Nephron (organoid): ENCODE measurements around the gene CUEDC1.

Experiments used
- H3K27ac Mint-ChIP-seq, 3 experiments: 2 replicates each; pipeline ENCODE4 v1.8.0; 2020; ENCODE audit warnings: mixed read lengths in 3 of 3, mild to moderate bottlenecking in 2 of 3, moderate library complexity in 1 of 3
- H3K27me3 Mint-ChIP-seq: 2 replicates; pipeline ENCODE4 v1.8.0; 2021; ENCODE audit warnings: low read depth, mild to moderate bottlenecking, moderate library complexity, mixed read lengths
- H3K36me3 Mint-ChIP-seq: 2 replicates; pipeline ENCODE4 v1.8.0; 2020; ENCODE audit warnings: low read depth, mixed read lengths
- H3K4me1 Mint-ChIP-seq: 2 replicates; pipeline ENCODE4 v1.8.0; 2020; ENCODE audit warnings: mixed read lengths
- H3K4me3 Mint-ChIP-seq, 3 experiments: 2 replicates each; pipeline ENCODE4 v1.8.0; 2020; ENCODE audit warnings: mild to moderate bottlenecking in 3 of 3, mixed read lengths in 3 of 3, moderate library complexity in 2 of 3
- H3K9me3 Mint-ChIP-seq: 2 replicates; pipeline ENCODE4 v1.8.0; 2020; ENCODE audit warnings: mixed read lengths
- CTCF ChIP-seq, 3 experiments: fragments of 200-600 bp; sonication (generic); IDR thresholded peaks; one replicate each; pipeline ENCODE4 v1.5.0; 2021; ENCODE audit warnings: antibody characterized with exemption in 3 of 3; ENCODE audit not compliant: unreplicated experiment in 3 of 3

CUEDC1 gene

GRCh38 chr17:57864273-57864672 is 90.9 kb downstream of the CUEDC1 start:
- Mint-ChIP-seq H3K27ac (no peak overlapping the region), H3K4me1 (peaks cover 49% of the 10 kb centered on the region), H3K4me3 (no peak overlapping the region), H3K9me3 (no peaks in the 10 kb centered on the region), H3K36me3 (peaks cover 25% of the 10 kb centered on the region), H3K27me3 (peaks cover 4% of the 10 kb centered on the region)
- TF ChIP-seq CTCF (IDR thresholded peaks at IDR 0.05; ENCODE audit: unreplicated experiment in 3 of 3): no peak

DNA sequence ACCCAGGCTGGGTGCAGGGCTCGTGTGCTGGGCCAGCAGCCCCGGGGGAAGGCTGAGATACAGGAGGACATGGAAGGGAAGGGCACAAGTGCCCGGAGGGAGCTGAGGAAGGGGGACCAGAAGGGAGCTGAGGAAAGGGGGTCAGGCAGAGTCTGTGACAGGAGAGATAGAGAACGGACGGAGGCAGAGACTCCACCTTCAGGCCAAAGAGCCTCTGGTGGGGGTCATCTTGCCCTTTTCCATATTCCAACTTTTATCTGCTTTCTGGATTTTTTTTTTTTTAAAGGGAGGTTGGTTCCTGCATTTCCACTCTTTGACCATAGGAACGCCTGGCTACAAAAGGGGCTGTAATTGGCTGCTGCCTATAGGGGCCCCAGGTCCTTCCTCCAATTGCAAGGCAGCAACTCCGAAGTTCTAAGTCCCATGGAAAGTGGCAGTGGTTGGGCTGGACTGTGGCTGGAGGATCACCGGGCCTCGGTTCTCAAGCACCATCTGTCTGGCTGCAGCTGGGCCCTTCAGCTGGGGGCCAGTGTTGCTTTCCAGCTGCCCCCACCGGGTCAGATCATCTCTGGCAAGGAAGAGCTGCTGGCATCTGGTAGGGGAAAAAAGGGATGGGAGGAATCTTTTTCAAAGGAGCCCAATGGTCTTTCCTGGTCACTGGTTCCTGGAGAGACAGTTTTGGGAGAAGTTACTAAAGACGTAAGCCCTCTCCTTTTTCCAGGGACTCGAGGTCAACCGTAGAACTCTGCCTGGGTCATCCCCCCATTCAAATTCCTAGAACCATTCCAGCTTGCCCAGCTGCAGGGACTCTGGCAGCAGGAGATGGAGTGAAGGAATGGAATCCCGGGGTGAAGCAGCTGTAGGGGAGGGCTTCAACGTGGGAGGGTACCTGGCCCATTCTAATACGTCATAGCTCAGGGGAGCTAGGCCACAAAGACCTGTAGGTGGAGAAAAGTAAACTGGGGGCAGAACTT is 92.2 kb downstream of the CUEDC1 start:
- no peak for TF ChIP-seq CTCF (IDR thresholded peaks at IDR 0.05; ENCODE audit: unreplicated experiment in 3 of 3)
- peak overlapping the region; percentile 62 to 75 (median 67) for H3K4me3 Mint-ChIP-seq

DNA sequence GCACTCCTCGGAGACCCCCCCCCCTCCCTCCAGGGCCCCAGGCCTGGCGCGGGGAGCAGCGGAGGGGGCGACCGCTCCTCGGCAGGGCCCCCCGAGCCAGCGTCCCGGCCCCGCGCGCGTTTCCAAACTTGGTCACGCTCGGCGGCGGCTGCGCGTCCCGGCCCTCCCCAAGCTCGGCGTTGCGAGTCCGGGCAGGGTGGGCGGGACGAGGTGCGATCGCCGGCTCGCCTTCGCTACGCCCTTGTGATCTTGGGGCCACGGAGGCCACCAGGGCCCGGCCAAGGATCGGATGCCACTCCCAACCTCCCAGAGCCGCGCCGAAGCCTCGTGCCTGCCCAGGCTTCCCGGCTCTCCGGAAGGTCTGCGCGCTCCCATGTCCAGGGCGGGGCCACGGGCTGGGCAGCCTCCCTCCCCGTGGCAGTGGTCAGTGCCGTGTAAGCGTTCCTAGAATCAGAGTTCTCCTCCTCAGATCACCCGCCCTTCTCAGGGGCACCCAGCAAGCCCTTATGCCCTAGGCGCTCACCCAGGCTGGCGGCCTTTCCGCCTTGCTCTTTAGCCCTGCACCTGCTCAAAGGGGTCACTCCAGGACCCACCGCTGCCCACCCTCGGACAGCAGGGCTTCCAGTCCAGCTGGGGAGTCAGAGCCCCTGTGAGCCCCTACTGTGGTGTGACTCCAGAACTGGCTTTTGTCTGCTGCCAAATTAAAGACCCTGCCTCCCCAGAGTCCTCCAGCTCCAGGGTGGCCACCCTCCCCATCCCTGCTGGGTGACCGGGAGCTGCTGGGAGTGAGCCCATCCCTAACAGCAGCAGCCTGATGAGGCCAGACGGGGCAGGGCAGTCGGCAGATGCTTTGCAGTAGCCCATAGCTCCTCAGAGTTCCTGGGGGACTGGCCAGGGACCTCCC is 93.2 kb downstream of the CUEDC1 start:
- Mint-ChIP-seq H3K4me1 (peaks cover 40% of the 10 kb centered on the region), H3K27me3 (peaks cover 9% of the 10 kb centered on the region), H3K36me3 (peaks cover 18% of the 10 kb centered on the region)

More for the DNA sequence above, 92.2 kb downstream of the CUEDC1 start:
- peaks cover 9% of the 10 kb centered on the region for H3K27me3 Mint-ChIP-seq
- peaks cover 25% of the 10 kb centered on the region for H3K36me3 Mint-ChIP-seq
- H3K27ac Mint-ChIP-seq: peak overlapping the region; percentile 15 to 52 (median 35)
- H3K9me3 Mint-ChIP-seq: no peaks in the 10 kb centered on the region
- peaks cover 43% of the 10 kb centered on the region for H3K4me1 Mint-ChIP-seq

DNA sequence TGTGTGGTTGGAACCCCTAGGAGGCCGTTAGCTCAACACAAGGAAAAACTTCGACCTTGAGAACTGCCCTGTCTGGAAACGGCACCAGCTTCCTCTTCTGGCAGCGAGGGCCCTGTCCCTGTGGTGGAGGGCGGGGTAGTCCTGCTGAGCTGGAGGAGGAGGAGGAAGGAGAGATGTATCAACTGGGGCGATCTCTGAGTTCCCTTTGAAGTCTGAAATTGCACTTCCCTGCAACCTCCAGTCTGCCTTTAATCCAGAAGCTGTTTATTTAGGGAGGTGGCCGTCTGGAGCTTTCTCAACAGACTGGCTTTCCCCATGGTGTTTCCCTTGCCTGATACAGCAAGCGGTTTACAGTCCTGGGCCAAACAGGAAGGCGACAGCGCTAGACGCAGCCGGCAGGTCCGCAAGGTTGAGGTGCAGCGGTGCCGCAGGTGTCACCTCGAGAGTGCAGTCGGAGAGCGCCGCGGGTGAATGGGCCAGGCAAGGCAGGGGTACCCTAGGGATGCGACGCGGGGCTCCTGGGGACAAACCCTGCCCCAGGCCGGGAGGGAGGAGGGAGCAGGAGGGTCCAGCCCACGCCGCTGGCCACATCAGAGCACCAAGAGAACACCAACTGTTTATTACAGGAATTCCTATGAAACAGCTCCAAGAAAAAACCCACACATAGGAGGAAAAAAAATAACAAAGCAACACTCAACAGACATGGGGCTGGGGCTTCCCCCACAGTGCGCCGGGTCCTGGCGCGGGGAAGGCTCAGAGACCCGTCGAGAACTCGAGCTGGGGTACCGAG is 94.0 kb downstream of the CUEDC1 start:
- no peak for TF ChIP-seq CTCF (IDR thresholded peaks at IDR 0.05; ENCODE audit: unreplicated experiment in 3 of 3)
- peaks cover 18% of the 10 kb centered on the region for H3K36me3 Mint-ChIP-seq
- no peaks in the 10 kb centered on the region for H3K9me3 Mint-ChIP-seq
- H3K4me1 Mint-ChIP-seq: peaks cover 40% of the 10 kb centered on the region
- peak overlapping the region; percentile 86 to 94 (median 91) for H3K27ac Mint-ChIP-seq
- H3K27me3 Mint-ChIP-seq: peaks cover 9% of the 10 kb centered on the region
- H3K4me3 Mint-ChIP-seq: peak overlapping the region; percentile 82 to 90 (median 88)

More for the DNA sequence above, 93.2 kb downstream of the CUEDC1 start:
- Mint-ChIP-seq H3K27ac (peak overlapping the region in 2 of 3 experiments; percentile 60 to 91), H3K4me3 (peak overlapping the region; percentile 82 to 90 (median 88)), H3K9me3 (no peaks in the 10 kb centered on the region)
- no peak for TF ChIP-seq CTCF (IDR thresholded peaks at IDR 0.05; ENCODE audit: unreplicated experiment in 3 of 3)

GRCh38 chr17:57860414-57860999 is 94.7 kb downstream of the CUEDC1 start:
- peaks cover 15% of the 10 kb centered on the region for H3K36me3 Mint-ChIP-seq
- no peak for TF ChIP-seq CTCF (IDR thresholded peaks at IDR 0.05; ENCODE audit: unreplicated experiment in 3 of 3)
- H3K27ac Mint-ChIP-seq: peak overlapping the region; percentile 86 to 94 (median 91)
- H3K4me3 Mint-ChIP-seq: peak overlapping the region; percentile 82 to 90 (median 88)
- peaks cover 9% of the 10 kb centered on the region for H3K27me3 Mint-ChIP-seq
- peaks cover 45% of the 10 kb centered on the region for H3K4me1 Mint-ChIP-seq
- H3K9me3 Mint-ChIP-seq: no peaks in the 10 kb centered on the region
